ENCODE measurements around the gene ZDHHC15.

GRCh38 chrX:75483933-75484332, 38.9 kb downstream of the ZDHHC15 start:
- TF ChIP-seq GATA3 (IDR thresholded peaks at IDR 0.05; ENCODE audit: low read depth, low read length) = no peak
- no peak for TF ChIP-seq GATA2 (IDR thresholded peaks at IDR 0.05; ENCODE audit: low read depth, low read length)

All from SH-SY5Y (cell line).